HG02970 (cell line): ENCODE measurements around the gene RAP1GAP2.

Source experiments
- ATAC-seq: cut with Tn5 transposase; IDR thresholded peaks from one replicate; pipeline ENCODE4 v1.9.1; 2021; ENCODE audit warnings: mild to moderate bottlenecking, moderate library complexity, moderate number of reproducible peaks; ENCODE audit not compliant: unreplicated experiment, low FRiP score

RAP1GAP2 gene

DNA sequence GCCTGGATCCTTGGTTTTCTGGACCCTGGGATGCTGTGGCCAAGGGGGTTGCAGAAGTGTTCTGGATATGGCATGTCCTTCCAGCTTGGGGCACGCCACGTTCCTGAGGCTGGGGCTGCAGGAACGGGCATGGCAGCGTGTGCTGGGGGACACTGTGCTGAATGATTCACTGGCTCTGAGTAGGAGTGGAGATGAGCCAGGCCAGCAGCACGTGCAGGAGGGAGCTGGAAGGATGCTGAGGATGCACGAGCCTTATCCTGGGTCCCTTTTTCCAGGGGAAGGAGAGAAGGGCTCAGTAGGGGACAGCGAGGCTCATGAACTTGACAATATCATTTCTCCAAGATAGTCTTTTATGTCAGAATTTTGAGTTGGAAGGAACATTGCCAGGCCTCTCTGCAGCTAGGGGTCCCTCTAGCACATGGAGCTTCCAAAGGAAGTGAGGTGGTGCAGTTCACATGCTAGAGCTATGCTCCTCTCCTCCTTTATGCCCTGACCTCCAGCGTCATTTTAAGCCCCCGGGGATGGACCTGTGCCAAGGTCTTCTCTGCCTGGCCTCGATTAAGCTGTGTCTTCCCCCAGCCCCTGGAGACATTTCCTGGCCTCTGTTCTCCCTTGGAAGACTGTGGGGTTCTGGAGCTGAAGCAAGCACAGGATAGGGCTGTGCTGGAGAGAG, 141.2 kb downstream of the RAP1GAP2 start:
- ATAC-seq, result no peak

- ATAC-seq, result no peak
These were observed 143.6 kb downstream of the RAP1GAP2 start for GRCh38 chr17:2939714-2940351.

DNA sequence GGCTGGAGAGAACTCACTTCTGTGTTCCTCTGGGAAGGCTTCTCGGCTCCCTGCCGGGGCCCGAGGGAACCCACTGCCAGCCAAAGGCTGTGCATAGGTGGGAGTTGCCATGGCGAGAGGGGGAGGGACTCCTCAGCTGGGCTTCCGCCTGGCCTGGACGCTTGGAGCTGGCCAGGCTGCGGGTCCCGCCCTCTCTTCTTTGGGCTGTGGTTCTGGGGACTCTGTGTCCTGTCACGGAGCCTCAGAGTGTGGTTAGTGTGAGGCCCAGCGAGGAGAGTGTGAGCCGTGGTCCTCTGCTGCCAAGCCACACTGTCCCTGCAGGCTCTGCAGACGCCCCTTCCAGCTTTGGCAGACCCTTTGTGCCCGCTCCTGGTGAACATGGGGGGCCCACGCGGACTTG, 144.1 kb downstream of the RAP1GAP2 start:
- no peak for ATAC-seq

- ATAC-seq, result no peak
These were observed 147.7 kb downstream of the RAP1GAP2 start for GRCh38 chr17:2943981-2944380.

GRCh38 chr17:2945299-2945698, 149.1 kb downstream of the RAP1GAP2 start:
- no peak for ATAC-seq

- ATAC-seq, result no peak
These were observed 149.9 kb downstream of the RAP1GAP2 start for GRCh38 chr17:2946144-2946543.

- ATAC-seq, result no peak
These were observed 151.3 kb downstream of the RAP1GAP2 start for GRCh38 chr17:2947588-2947950.

DNA sequence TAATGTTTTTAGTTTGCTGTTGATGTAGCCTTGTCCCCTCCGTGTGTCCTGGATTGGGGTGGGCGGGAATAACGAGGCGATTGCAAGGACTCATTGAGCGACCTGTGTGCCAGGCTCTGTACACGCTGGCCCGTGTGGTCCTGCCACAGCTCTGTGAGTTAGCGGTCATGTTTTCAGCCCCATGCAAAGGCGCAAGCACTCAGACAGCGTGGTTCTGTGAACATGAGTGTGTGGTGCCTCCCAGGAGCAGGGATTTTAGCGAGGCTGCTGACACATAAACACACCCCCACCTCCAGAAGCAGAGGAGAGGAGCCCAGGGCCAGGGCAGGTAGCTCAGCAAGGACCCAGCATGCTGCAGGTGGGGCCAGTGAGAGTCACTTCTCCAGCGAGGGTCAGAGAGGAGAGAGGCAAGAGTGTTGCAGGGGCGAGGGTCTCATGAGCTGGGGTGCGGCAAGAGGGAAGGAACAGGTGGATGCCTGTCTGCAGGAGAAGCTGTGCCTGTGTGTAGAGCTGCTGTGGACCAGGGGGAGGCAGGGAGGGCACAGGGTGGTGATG, 151.8 kb downstream of the RAP1GAP2 start:
- no peak for ATAC-seq

DNA sequence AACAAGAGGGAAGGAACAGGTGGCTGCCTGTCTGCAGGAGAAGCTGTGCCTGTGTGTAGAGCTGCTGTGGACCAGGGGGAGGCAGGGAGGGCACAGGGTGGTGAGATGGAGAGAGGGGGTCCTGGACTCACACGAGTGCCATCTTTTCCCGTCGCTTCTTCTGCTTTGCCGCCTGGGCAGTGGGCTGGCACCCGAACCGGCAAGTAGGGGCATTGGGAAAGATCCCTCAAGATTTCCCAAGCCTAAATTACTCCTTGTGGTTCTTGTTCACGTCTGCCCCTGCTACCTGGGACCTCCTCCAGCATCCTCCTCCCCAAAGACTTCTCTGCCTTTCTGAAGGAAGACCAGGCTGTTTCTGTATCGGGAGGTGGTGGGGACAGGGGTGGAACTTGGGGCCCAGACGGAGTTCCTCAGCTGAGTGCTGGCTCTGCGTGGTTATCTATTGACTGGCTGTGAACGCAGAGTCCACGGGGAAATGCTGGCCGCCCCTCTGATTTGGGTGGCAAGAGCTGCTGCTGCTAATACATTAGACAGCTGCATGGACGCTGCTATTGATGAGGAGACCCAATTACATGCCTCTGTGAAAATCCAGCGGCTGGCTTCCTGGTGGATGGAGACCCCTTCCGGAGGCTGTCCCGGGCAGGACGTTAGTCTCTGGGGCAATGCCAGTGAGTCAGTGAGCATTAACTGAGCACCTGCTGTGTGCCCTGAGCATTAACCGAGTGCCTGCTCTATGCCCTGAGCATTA, 152.7 kb downstream of the RAP1GAP2 start:
- no peak for ATAC-seq

DNA sequence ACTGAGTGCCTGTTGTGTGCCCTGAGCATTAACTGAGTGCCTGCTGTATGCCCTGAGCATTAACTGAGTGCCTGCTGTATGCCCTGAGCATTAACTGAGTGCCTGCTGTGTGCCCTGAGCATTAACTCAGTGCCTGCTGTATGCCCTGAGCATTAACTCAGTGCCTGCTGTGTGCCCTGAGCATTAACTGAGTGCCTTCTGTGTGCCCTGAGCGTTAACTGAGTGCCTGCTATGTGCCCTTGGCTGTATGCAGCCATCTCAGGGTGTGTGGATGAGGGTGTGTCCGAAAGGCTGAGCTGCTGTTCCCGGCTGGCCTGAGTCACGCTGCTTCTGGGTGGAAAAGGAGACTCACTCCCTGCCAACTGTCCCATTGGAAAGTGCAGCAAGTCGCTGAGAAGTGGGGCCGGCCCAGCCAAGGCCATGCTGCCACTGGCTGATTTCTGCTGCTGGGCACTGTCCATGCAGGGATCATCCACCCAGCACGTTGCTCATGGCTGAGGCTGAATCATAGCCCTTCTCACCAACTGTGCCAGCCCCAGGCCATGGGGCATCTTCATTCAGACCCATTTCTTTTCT, 153.3 kb downstream of the RAP1GAP2 start:
- ATAC-seq, result no peak

GRCh38 chr17:2950846-2951245, 154.6 kb downstream of the RAP1GAP2 start:
- no peak for ATAC-seq

DNA sequence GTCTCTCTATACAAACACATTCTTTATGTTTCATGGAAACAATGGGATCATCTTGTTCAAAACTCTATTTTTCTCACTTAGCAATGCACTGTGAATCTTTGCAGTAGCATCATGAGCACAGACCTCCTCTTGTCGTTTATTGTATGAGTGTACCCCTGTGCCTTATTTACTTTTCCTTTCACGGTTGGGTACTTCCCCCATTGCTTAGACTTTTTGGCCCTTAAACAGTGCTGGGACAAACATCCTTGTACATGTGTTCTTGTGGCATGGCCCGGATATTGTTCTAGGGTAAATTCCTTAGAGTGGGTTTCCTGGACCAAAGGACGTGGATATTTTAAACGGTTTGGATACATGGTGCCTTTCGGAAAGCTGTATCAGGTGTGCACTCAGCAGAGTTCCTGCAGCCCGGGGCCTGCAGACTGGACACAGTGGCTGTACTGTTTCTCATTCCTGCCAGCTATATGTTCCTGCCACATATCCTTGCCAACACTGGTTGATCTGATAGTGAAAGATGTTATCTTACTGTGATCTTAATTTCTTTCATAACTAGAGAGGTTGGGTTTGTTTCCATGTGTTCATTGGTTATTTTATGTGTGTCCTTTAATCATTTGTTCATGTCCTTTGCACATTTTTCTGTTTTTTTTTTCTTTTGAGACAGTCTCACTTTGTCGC, 156.1 kb downstream of the RAP1GAP2 start:
- ATAC-seq, result no peak

DNA sequence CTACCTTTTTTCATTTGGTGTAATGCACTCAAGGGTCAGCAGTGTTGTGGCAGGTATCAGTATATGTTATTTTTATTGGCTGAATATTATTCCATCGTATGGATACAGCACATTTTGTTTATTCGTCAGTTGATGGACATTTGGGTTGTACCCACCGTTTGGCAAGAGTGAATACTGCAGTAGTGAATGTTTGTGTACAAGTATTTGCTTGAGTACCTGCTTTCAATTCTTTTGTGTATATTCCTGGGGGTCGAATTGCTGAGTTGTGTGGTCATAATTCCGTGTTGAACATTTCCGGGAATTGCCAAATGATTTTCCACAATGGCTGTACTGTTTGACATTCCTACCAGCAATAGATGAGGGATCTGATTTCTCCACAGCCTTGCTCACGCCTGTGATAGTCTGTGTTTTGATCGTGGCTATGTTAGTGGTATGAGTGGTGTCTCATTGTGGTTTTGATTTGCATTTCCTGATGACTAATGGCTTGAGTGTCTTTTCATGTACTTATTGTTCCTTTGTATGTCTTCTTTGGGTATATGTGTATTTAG, 158.7 kb downstream of the RAP1GAP2 start:
- ATAC-seq, result no peak

DNA sequence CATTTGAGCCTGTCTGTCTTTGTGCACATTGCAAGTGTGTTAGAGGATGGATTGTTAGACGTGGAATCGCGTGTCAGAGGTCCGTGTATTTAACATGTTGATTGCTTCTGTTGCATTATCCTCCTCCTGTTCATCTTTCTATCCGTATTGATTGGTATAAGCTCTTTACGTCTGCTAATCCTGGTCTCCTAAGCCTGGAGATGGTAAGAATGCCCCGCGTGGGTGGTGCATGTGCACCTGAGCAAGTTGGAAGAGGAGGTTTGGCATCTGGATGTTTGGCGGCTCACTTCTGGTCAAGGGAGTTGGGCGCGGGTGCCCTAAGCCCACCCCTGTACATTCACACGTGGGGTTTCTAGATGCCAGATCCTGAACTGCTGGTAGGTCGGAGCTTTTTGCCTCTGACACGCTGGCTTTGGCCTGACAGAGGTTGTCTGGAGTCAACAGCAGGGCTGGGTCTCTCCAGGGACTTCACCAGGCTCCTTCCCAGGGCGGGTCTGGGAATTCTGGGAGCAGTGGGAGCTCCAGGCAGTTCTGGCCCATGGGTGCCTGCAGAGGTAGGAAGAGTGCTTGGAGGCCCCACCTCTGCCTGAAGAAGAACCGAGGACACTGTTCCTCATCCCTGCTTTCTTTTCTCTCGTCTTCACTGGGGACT, 159.8 kb downstream of the RAP1GAP2 start:
- no peak for ATAC-seq

DNA sequence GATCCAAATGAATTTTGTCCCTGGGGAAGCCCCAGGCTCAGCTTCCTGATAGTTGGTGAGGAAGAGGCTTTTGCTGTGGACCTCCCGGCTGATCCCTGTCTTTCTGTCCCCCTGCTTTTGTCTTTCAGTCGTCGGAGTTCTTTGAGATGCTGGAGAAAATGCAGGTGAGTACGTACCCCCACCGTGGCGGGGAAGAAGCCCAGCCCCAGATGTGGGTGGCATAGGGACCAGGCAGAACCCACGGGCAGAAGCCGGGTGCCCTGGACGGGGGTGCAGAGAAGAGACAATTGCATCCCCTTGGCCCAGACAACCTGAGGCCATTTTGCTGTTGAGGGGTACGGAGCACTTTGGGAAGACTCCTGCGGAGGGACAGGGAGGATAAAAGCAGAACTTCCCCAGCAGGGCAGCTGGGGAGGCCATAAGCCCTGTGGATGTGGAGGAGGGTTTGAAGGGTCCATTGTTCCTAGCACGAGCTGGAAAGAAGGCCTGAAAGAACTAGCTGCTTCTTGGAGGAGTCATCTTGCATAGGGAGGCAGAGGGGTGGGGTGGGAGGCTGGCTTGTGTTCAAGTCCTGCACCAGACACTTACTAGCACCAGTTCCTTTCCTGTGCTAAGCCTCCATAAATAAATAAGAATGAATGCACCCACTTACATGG, 161.5 kb downstream of the RAP1GAP2 start:
- no peak for ATAC-seq

DNA sequence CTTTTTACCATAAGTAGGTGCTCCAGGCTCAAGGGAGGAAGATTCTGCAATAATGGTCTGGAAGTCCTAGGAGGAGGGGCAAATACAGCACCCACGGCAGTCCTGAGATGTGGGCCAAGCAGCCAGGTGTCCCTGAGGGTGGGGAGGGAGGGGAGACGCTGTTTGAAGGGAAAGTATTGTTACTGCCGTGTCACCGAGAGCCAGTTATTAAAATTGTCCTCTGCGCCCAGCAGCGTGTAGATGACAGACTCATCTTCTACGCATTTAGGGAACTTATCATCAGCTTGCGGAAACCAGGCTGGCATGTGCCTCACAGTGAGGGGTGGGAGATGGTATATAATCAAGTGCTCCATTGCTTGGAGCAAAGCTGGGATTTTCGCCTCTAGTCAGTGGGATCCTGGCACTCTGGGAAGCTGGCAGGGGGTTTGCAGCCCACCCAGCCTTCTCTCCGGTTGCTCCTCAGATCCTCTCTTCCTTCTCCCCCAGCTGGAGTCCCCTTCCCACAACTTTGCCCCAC, 162.5 kb downstream of the RAP1GAP2 start:
- no peak for ATAC-seq

- no peak for ATAC-seq
These were observed 163.3 kb downstream of the RAP1GAP2 start for GRCh38 chr17:2959371-2960130.

DNA sequence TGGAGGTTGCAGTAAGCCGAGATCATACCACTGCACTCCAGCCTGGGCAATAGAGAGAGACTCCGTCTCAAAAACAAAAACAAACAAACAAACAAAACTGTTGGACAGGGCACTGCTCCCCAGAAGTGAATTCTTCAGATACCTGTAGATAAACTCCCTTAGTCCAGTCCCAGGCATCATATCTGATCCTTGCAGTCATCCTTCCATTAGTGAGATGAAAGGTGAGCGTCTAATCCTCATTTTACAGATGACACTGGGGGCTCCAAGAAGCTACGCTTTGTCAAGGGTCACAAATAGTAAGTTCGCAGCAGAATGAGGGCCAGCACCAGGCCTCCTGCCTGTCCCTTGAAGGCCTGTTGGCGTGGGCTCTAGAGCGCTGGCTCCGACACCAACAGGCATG, 165.2 kb downstream of the RAP1GAP2 start:
- no peak for ATAC-seq
